Measurements from ENCODE around the gene TRIM43.
"Not testable (repeated sequence)": the region's sequence is repeated elsewhere in the genome, so short reads cannot be mapped to it uniquely, and the experiment has no call there.

The TRIM43 gene

GRCh38 chr2:95640515-95641288, 48.9 kb downstream of the TRIM43 start:
- H3K9me3 ChIP-seq (ENCODE audit: control insufficient read depth, low read length); H3K4me3 ChIP-seq (ENCODE audit: insufficient read depth, low read depth, low read length); H3K4me1 ChIP-seq (ENCODE audit: control insufficient read depth, insufficient read depth, low read length); H3K36me3 ChIP-seq (ENCODE audit: control insufficient read depth, insufficient read depth, low read length); H3K27me3 ChIP-seq (ENCODE audit: control insufficient read depth, insufficient read depth, low read length, poor library complexity, severe bottlenecking); H3K27ac ChIP-seq (ENCODE audit: insufficient read depth, low read depth, low read length, poor library complexity, severe bottlenecking): not testable (repeated sequence)
- 84 to 91% methylated on average over 2 of the region's 25 CpGs for WGBS, 2 experiments

- no CpG with 5 or more reads among the region's 9 CpGs for WGBS, 2 experiments
- H3K4me3 ChIP-seq (ENCODE audit: insufficient read depth, low read depth, low read length); H3K4me1 ChIP-seq (ENCODE audit: control insufficient read depth, insufficient read depth, low read length); H3K27me3 ChIP-seq (ENCODE audit: control insufficient read depth, insufficient read depth, low read length, poor library complexity, severe bottlenecking); H3K36me3 ChIP-seq (ENCODE audit: control insufficient read depth, insufficient read depth, low read length); H3K27ac ChIP-seq (ENCODE audit: insufficient read depth, low read depth, low read length, poor library complexity, severe bottlenecking); H3K9me3 ChIP-seq (ENCODE audit: control insufficient read depth, low read length): not testable (repeated sequence)
Measured at GRCh38 chr2:95641289-95641575, 49.4 kb downstream of the TRIM43 start.

GRCh38 chr2:95641787-95642186, 50.0 kb downstream of the TRIM43 start:
- H3K27ac ChIP-seq (ENCODE audit: insufficient read depth, low read depth, low read length, poor library complexity, severe bottlenecking); H3K27me3 ChIP-seq (ENCODE audit: control insufficient read depth, insufficient read depth, low read length, poor library complexity, severe bottlenecking); H3K4me1 ChIP-seq (ENCODE audit: control insufficient read depth, insufficient read depth, low read length); H3K4me3 ChIP-seq (ENCODE audit: insufficient read depth, low read depth, low read length); H3K36me3 ChIP-seq (ENCODE audit: control insufficient read depth, insufficient read depth, low read length); H3K9me3 ChIP-seq (ENCODE audit: control insufficient read depth, low read length): not testable (repeated sequence)
- no CpG with 5 or more reads among the region's 2 CpGs for WGBS, 2 experiments

GRCh38 chr2:95642360-95642759, 50.6 kb downstream of the TRIM43 start:
- WGBS, 2 experiments = 82% methylated on average over 1 of the region's 2 CpGs; no CpG with 5 or more reads in 1 of the 2 experiments
- not testable (repeated sequence) for H3K27ac ChIP-seq (ENCODE audit: insufficient read depth, low read depth, low read length, poor library complexity, severe bottlenecking)

GRCh38 chr2:95642951-95643350, 51.1 kb downstream of the TRIM43 start:
- WGBS, 2 experiments = no CpG with 5 or more reads among the region's 4 CpGs
- H3K27ac ChIP-seq (ENCODE audit: insufficient read depth, low read depth, low read length, poor library complexity, severe bottlenecking); H3K9me3 ChIP-seq (ENCODE audit: control insufficient read depth, low read length); H3K4me1 ChIP-seq (ENCODE audit: control insufficient read depth, insufficient read depth, low read length); H3K27me3 ChIP-seq (ENCODE audit: control insufficient read depth, insufficient read depth, low read length, poor library complexity, severe bottlenecking); H3K36me3 ChIP-seq (ENCODE audit: control insufficient read depth, insufficient read depth, low read length); H3K4me3 ChIP-seq (ENCODE audit: insufficient read depth, low read depth, low read length): not testable (repeated sequence)

More at GRCh38 chr2:95642360-95642759, 50.6 kb downstream of the TRIM43 start:
- H3K4me1 ChIP-seq (ENCODE audit: control insufficient read depth, insufficient read depth, low read length); H3K4me3 ChIP-seq (ENCODE audit: insufficient read depth, low read depth, low read length); H3K36me3 ChIP-seq (ENCODE audit: control insufficient read depth, insufficient read depth, low read length); H3K9me3 ChIP-seq (ENCODE audit: control insufficient read depth, low read length); H3K27me3 ChIP-seq (ENCODE audit: control insufficient read depth, insufficient read depth, low read length, poor library complexity, severe bottlenecking): not testable (repeated sequence)

- no CpG with 5 or more reads among the region's 2 CpGs for WGBS, 2 experiments
- not testable (repeated sequence) for H3K27ac ChIP-seq (ENCODE audit: insufficient read depth, low read depth, low read length, poor library complexity, severe bottlenecking); H3K27me3 ChIP-seq (ENCODE audit: control insufficient read depth, insufficient read depth, low read length, poor library complexity, severe bottlenecking); H3K36me3 ChIP-seq (ENCODE audit: control insufficient read depth, insufficient read depth, low read length); H3K4me1 ChIP-seq (ENCODE audit: control insufficient read depth, insufficient read depth, low read length); H3K4me3 ChIP-seq (ENCODE audit: insufficient read depth, low read depth, low read length); H3K9me3 ChIP-seq (ENCODE audit: control insufficient read depth, low read length)
Measured at GRCh38 chr2:95645312-95645711, 53.5 kb downstream of the TRIM43 start.

- not testable (repeated sequence) for H3K4me3 ChIP-seq (ENCODE audit: insufficient read depth, low read depth, low read length); H3K27me3 ChIP-seq (ENCODE audit: control insufficient read depth, insufficient read depth, low read length, poor library complexity, severe bottlenecking); H3K36me3 ChIP-seq (ENCODE audit: control insufficient read depth, insufficient read depth, low read length); H3K27ac ChIP-seq (ENCODE audit: insufficient read depth, low read depth, low read length, poor library complexity, severe bottlenecking); H3K4me1 ChIP-seq (ENCODE audit: control insufficient read depth, insufficient read depth, low read length); H3K9me3 ChIP-seq (ENCODE audit: control insufficient read depth, low read length)
- no CpG with 5 or more reads among the region's 8 CpGs for WGBS, 2 experiments
Measured at GRCh38 chr2:95646274-95646994, 54.6 kb downstream of the TRIM43 start.

GRCh38 chr2:95648894-95649544, 57.2 kb downstream of the TRIM43 start:
- not testable (repeated sequence) for H3K4me3 ChIP-seq (ENCODE audit: insufficient read depth, low read depth, low read length); H3K27me3 ChIP-seq (ENCODE audit: control insufficient read depth, insufficient read depth, low read length, poor library complexity, severe bottlenecking); H3K9me3 ChIP-seq (ENCODE audit: control insufficient read depth, low read length); H3K36me3 ChIP-seq (ENCODE audit: control insufficient read depth, insufficient read depth, low read length); H3K27ac ChIP-seq (ENCODE audit: insufficient read depth, low read depth, low read length, poor library complexity, severe bottlenecking); H3K4me1 ChIP-seq (ENCODE audit: control insufficient read depth, insufficient read depth, low read length)
- 44 to 50% methylated on average over 11 to 12 of the region's 29 CpGs for WGBS, 2 experiments

Measured in ectodermal cell (in vitro differentiated cells).